HCT116 (cell line): ENCODE data around the gene IL17REL.

Source experiments
- CTCF ChIP-seq, 3 experiments: fragments of 200-600 bp in 1 of 3; sonication (generic) in 1 of 3; IDR thresholded peaks in 2 of 3; conservative IDR thresholded peaks in 1 of 3; 2 replicates each; pipeline ENCODE4 v1.5.1; 2012 to 2017; ENCODE audit warnings: low read depth in 2 of 3, low read length in 2 of 3, antibody characterized with exemption in 1 of 3, borderline replicate concordance in 1 of 3, control low read depth in 1 of 3, mild to moderate bottlenecking in 1 of 3, mixed read lengths in 1 of 3, mixed run types in 1 of 3, moderate library complexity in 1 of 3; ENCODE audit not compliant: insufficient read depth in 1 of 3
- POLR2A ChIP-seq: IDR thresholded peaks from 2 replicates; pipeline ENCODE4 v1.7.0; 2011; ENCODE audit warnings: borderline replicate concordance; ENCODE audit not compliant: insufficient read depth, insufficient read length; ENCODE audit errors: extremely low read depth
- POLR2AphosphoS5 ChIP-seq: IDR thresholded peaks from 2 replicates; pipeline ENCODE4 v1.6.1; 2011; ENCODE audit warnings: mild to moderate bottlenecking, low read depth, low read length, moderate library complexity

GRCh38 chr22:49950396-49950994 is 62.1 kb downstream of the IL17REL start:
- TF ChIP-seq CTCF (IDR thresholded peaks at IDR 0.05 in 2 of 3, conservative IDR thresholded peaks at IDR 0.05 in 1 of 3; ENCODE audit: borderline replicate concordance in 1 of 3, insufficient read depth in 1 of 3, low read depth in 2 of 3, low read length in 2 of 3) (no peak), POLR2AphosphoS5 (no peak), POLR2A (no peak)
